PC-9 (cell line): Measurements from ENCODE around the gene TSHZ2.

ENCODE experiments used
- EZH2 ChIP-seq: fragments of 200-600 bp; sonication (generic); IDR thresholded peaks from 2 replicates; pipeline ENCODE4 v1.8.0; 2017; ENCODE audit warnings: antibody characterized with exemption, low read depth
- TF ChIP-seq, protein P1 (sequence below): fragments of 200-600 bp; sonication (generic); conservative IDR thresholded peaks from 2 replicates; pipeline ENCODE4 v1.6.1; 2017; ENCODE audit warnings: mixed run types, antibody characterized with exemption, mild to moderate bottlenecking, moderate library complexity

DNA sequence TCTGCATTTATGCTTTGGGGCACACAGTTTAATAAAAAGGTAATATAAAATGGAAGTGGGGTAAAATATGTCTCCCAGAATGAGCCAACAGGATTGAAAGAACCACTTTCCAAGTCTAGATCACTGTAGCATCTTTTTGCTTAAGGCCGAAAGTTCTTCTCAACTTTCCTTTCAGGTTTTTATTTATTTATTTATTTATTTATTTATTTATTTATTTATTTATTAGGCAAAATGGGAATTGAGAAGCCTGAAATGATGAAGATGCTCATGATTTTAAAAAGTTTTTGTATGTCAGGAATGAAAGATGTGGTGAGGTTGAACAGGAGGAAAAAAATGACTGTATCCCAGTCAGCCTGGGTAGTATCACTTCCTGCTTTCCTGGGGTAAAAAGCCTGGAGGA, 24.0 kb downstream of the TSHZ2 start:
- TF ChIP-seq, protein P1, sequence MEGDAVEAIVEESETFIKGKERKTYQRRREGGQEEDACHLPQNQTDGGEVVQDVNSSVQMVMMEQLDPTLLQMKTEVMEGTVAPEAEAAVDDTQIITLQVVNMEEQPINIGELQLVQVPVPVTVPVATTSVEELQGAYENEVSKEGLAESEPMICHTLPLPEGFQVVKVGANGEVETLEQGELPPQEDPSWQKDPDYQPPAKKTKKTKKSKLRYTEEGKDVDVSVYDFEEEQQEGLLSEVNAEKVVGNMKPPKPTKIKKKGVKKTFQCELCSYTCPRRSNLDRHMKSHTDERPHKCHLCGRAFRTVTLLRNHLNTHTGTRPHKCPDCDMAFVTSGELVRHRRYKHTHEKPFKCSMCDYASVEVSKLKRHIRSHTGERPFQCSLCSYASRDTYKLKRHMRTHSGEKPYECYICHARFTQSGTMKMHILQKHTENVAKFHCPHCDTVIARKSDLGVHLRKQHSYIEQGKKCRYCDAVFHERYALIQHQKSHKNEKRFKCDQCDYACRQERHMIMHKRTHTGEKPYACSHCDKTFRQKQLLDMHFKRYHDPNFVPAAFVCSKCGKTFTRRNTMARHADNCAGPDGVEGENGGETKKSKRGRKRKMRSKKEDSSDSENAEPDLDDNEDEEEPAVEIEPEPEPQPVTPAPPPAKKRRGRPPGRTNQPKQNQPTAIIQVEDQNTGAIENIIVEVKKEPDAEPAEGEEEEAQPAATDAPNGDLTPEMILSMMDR = no peak
- TF ChIP-seq EZH2 = no peak
